ENCODE data around the gene ZNF444. TPM values are rescaled to one million over a fixed set of nuclear protein-coding genes. Genes with fewer than 3 reads are reported as not detected.

The ZNF444 gene
- total RNA-seq, 1 experiment from 2014 or later = 40.0 TPM

DNA sequence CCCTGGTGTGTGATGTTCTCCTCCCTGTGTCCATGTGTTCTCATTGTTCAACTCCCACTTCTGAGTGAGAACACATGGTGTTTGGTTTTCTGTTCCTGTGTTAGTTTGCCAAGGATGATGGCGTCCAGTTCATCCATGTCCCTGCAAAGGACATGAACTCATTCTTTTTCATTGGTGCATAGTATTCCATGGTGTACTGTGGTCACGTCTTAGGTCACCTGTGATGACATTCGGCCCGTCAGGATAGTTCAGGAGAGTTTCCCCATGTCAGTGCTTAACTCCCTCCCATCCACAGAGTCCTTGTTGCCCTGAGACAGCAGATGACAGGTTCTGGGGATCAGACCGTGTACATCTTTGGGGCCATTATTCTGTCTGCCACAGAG lies 8.6 kb downstream of the ZNF444 start:
- POLR2A ChIA-PET (ENCODE audit: unreplicated experiment) = no interaction called here
- Histone ChIP-seq H3K4me3 (ENCODE audit: low read length) (no peak overlapping the region), H3K9ac (ENCODE audit: low read length) (no peak overlapping the region), H3K36me3 (ENCODE audit: low read depth, low read length) (peaks cover 4% of the 10 kb centered on the region; the same call in 1 of the 2 replicates), H3K9me3 (ENCODE audit: low read length) (no peaks in the 10 kb centered on the region), H3K9me2 (replicated peaks; ENCODE audit: low read length) (no peaks in the 10 kb centered on the region), H4K20me1 (ENCODE audit: low read length) (0 out of 2 replicates have a peak, but pooled peaks cover 8% of the 10 kb centered on the region), H3K79me2 (ENCODE audit: low read length) (peaks cover 33% of the 10 kb centered on the region), H3K4me2 (ENCODE audit: low read length) (no peak overlapping the region), H3K27me3 (ENCODE audit: low read length) (no peaks in the 10 kb centered on the region), H3K27ac (ENCODE audit: low read length) (no peak overlapping the region), H2AFZ (ENCODE audit: low read length) (no peak overlapping the region), H3F3A (ENCODE audit: low read length, unreplicated experiment) (no peaks in the 10 kb centered on the region), H3K4me1 (ENCODE audit: insufficient read depth, low read length) (no peaks in the 10 kb centered on the region)
- TF ChIP-seq CTCF (conservative IDR thresholded peaks at IDR 0.05; ENCODE audit: low read depth, low read length) (no peak), EZH2phosphoT487 (IDR thresholded peaks at IDR 0.05; ENCODE audit: borderline replicate concordance, low read length) (no peak), EZH2 (IDR thresholded peaks at IDR 0.05; ENCODE audit: low read length, unreplicated experiment) (no peak)
- ATAC-seq (no peak), DNase-seq (no peak)
- no TSS peak for BruUV-seq (replicated peaks)
- CTCF ChIA-PET = no interaction called here
- intact Hi-C loops (cut with micrococcal nuclease) = no loop called here

GRCh38 chr19:56150358-56150757 lies 9.3 kb downstream of the ZNF444 start:
- H3K36me3 ChIP-seq (ENCODE audit: low read depth, low read length) = peaks cover 10% of the 10 kb centered on the region
- ChIA-PET POLR2A (ENCODE audit: unreplicated experiment) (no interaction called here), CTCF (no interaction called here)
- no peaks in the 10 kb centered on the region for H3K9me3 ChIP-seq (ENCODE audit: low read length)
- H3K27me3 ChIP-seq (ENCODE audit: low read length) = no peaks in the 10 kb centered on the region
- intact Hi-C loops (cut with micrococcal nuclease) = no loop called here
- BruUV-seq (replicated peaks) = no TSS peak
- DNase-seq (no peak), ATAC-seq (no peak)
- H3K4me1 ChIP-seq (ENCODE audit: insufficient read depth, low read length) = no peaks in the 10 kb centered on the region
- 0 out of 2 replicates have a peak, but pooled peaks cover 8% of the 10 kb centered on the region for H4K20me1 ChIP-seq (ENCODE audit: low read length)
- peaks cover 28% of the 10 kb centered on the region for H3K79me2 ChIP-seq (ENCODE audit: low read length)
- no peak overlapping the region for H3K4me3 ChIP-seq (ENCODE audit: low read length)
- H3F3A ChIP-seq (ENCODE audit: low read length, unreplicated experiment) = no peaks in the 10 kb centered on the region
- no peaks in the 10 kb centered on the region for H3K9me2 ChIP-seq (replicated peaks; ENCODE audit: low read length)
- H2AFZ ChIP-seq (ENCODE audit: low read length) = no peak overlapping the region
- H3K4me2 ChIP-seq (ENCODE audit: low read length) = no peak overlapping the region
- no peak overlapping the region for H3K27ac ChIP-seq (ENCODE audit: low read length)
- H3K9ac ChIP-seq (ENCODE audit: low read length) = no peak overlapping the region
- TF ChIP-seq EZH2phosphoT487 (IDR thresholded peaks at IDR 0.05; ENCODE audit: borderline replicate concordance, low read length) (no peak), EZH2 (IDR thresholded peaks at IDR 0.05; ENCODE audit: low read length, unreplicated experiment) (no peak), CTCF (conservative IDR thresholded peaks at IDR 0.05; ENCODE audit: low read depth, low read length) (no peak)

DNA sequence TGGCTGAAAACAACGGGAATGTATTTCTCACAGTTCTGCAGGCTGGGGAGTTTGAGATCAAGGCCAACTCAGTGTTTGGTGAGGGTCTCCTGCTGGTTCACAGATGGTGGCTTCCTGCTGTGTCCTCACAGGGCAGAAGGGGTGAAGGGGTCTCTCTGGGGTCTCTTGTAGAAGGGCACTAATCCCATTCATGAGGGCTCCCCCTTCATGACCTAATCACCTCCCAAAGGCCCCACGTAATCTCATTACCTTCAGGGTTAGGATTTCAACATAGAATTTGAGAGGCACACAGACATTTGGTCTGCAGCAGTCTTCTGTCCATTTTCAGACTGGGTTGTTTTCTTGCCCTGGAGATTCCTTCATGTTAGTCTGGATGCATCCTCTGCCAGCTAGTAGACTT lies 11.6 kb downstream of the ZNF444 start:
- ChIA-PET CTCF (no interaction called here), POLR2A (ENCODE audit: unreplicated experiment) (no interaction called here)
- H3K9me2 ChIP-seq (replicated peaks; ENCODE audit: low read length) = no peaks in the 10 kb centered on the region
- H3K4me2 ChIP-seq (ENCODE audit: low read length) = no peak overlapping the region
- BruUV-seq (replicated peaks) = no TSS peak
- no peaks in the 10 kb centered on the region for H3K4me1 ChIP-seq (ENCODE audit: insufficient read depth, low read length)
- ATAC-seq = no peak
- intact Hi-C loops (cut with micrococcal nuclease) = no loop called here
- H3K36me3 ChIP-seq (ENCODE audit: low read depth, low read length) = peaks cover 16% of the 10 kb centered on the region
- TF ChIP-seq CTCF (conservative IDR thresholded peaks at IDR 0.05; ENCODE audit: low read depth, low read length) (no peak), EZH2 (IDR thresholded peaks at IDR 0.05; ENCODE audit: low read length, unreplicated experiment) (no peak), EZH2phosphoT487 (IDR thresholded peaks at IDR 0.05; ENCODE audit: borderline replicate concordance, low read length) (no peak)
- 0 out of 2 replicates have a peak, but pooled peaks cover 8% of the 10 kb centered on the region for H4K20me1 ChIP-seq (ENCODE audit: low read length)
- H3K4me3 ChIP-seq (ENCODE audit: low read length) = no peak overlapping the region
- H3K27ac ChIP-seq (ENCODE audit: low read length) = no peak overlapping the region
- no peak overlapping the region for H2AFZ ChIP-seq (ENCODE audit: low read length)
- no peak overlapping the region for H3K9ac ChIP-seq (ENCODE audit: low read length)
- peaks cover 21% of the 10 kb centered on the region for H3K79me2 ChIP-seq (ENCODE audit: low read length)
- no peaks in the 10 kb centered on the region for H3K9me3 ChIP-seq (ENCODE audit: low read length)
- H3F3A ChIP-seq (ENCODE audit: low read length, unreplicated experiment) = no peaks in the 10 kb centered on the region
- no peak for DNase-seq
- no peaks in the 10 kb centered on the region for H3K27me3 ChIP-seq (ENCODE audit: low read length)
